ENCODE measurements around the gene TNMD. TPM values are rescaled to one million over a fixed set of nuclear protein-coding genes. Genes with fewer than 3 reads are reported as not detected.

TNMD gene
- total RNA-seq, 1 experiment from 2014 or later: not detected

DNA sequence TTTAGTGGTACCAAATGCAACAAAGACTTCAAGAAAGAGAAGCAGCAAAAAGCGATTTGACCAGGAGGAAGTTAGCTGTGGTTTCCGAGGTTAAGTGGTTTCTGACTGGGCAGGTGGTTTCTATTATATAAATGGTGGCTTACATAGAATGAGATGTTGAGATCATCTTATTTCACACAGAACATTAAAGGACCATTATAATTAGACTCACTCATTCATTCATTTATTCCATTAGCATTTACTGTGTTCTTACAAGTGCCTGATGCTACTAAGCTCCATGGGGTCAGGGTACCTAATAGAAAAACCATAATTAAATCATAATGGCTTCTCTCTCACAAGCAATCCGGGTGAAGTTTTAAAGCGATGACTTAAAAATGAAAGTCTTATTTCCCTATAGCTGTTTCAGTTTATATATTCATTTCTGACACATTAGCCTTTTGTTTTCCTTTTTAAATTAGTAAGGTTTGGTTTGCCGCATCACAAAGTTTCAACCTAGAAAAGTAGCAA is 41.3 kb downstream of the TNMD start:
- no TSS peak for BruUV-seq (replicated peaks)
- Histone ChIP-seq H3K4me1 (ENCODE audit: control insufficient read depth in 1 of 2, insufficient read depth in 2 of 2, low read length in 2 of 2) (no peaks in the 10 kb centered on the region), H3K4me3 (replicated peaks in 1 of 2; ENCODE audit: low read depth in 1 of 2, low read length in 2 of 2) (no peak overlapping the region), H3K4me2 (ENCODE audit: low read length) (no peak overlapping the region), H3K9me3 (ENCODE audit: control insufficient read depth in 1 of 2, insufficient read depth in 1 of 2, low read depth in 1 of 2, low read length in 2 of 2) (no peaks in the 10 kb centered on the region), H2AFZ (ENCODE audit: low read depth, low read length, poor library complexity, severe bottlenecking) (no peak overlapping the region), H4K20me1 (ENCODE audit: insufficient read depth) (no peaks in the 10 kb centered on the region), H3K27me3 (ENCODE audit: insufficient read depth, low read length) (no peaks in the 10 kb centered on the region), H3K27ac (ENCODE audit: low read depth, low read length) (no peak overlapping the region), H3K9ac (ENCODE audit: low read length) (no peak overlapping the region), H3K79me2 (ENCODE audit: insufficient read depth, low read length) (no peaks in the 10 kb centered on the region), H3K36me3 (ENCODE audit: control insufficient read depth in 1 of 2, insufficient read depth in 2 of 2, low read length in 2 of 2) (no peaks in the 10 kb centered on the region; a peak in 1 of 4 replicates), H3K9me2 (ENCODE audit: insufficient read depth) (no peaks in the 10 kb centered on the region)
- TF ChIP-seq, protein P1, sequence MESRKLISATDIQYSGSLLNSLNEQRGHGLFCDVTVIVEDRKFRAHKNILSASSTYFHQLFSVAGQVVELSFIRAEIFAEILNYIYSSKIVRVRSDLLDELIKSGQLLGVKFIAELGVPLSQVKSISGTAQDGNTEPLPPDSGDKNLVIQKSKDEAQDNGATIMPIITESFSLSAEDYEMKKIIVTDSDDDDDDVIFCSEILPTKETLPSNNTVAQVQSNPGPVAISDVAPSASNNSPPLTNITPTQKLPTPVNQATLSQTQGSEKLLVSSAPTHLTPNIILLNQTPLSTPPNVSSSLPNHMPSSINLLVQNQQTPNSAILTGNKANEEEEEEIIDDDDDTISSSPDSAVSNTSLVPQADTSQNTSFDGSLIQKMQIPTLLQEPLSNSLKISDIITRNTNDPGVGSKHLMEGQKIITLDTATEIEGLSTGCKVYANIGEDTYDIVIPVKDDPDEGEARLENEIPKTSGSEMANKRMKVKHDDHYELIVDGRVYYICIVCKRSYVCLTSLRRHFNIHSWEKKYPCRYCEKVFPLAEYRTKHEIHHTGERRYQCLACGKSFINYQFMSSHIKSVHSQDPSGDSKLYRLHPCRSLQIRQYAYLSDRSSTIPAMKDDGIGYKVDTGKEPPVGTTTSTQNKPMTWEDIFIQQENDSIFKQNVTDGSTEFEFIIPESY (IDR thresholded peaks at IDR 0.05; ENCODE audit: extremely low read depth, insufficient replicate concordance, low read length): no peak
- no peak for TF ChIP-seq ZNF274 (IDR thresholded peaks at IDR 0.05; ENCODE audit: low read depth, low read length)
- no peak for TF ChIP-seq SP1 (IDR thresholded peaks at IDR 0.05; ENCODE audit: low read depth)
- no peak for TF ChIP-seq YY1 (IDR thresholded peaks at IDR 0.05; ENCODE audit: extremely low read depth, insufficient replicate concordance, low read depth, low read length)
- TF ChIP-seq SIN3A (IDR thresholded peaks at IDR 0.05; ENCODE audit: low read depth): no peak
- no peak for TF ChIP-seq POLR2A (IDR thresholded peaks at IDR 0.05; ENCODE audit: borderline replicate concordance, extremely low read depth, insufficient read depth, insufficient read length)
- TF ChIP-seq EGR1 (IDR thresholded peaks at IDR 0.05; ENCODE audit: low read depth): no peak
- TF ChIP-seq POLR2AphosphoS5 (IDR thresholded peaks at IDR 0.05; ENCODE audit: low read depth, low read length): no peak
- no peak for TF ChIP-seq FOSL1 (IDR thresholded peaks at IDR 0.05; ENCODE audit: low read depth)
- no peak for DNase-seq (ENCODE audit: low read depth, low spot score)
- CTCF ChIA-PET: interaction anchor here (2.2 kb wide), 1 partner anchor 11 kb away, joined by 11 read pairs; the partner anchor contains the start of gene TSPAN6
- intact Hi-C loops (cut with micrococcal nuclease): no loop called here
- ATAC-seq: no peak
- POLR2A ChIA-PET: no interaction called here
- RAD21 ChIA-PET (ENCODE audit: low non-redundant PET in 1 of 2, low total read pairs in 2 of 2, uncharacterized antibody in 2 of 2, unreplicated experiment in 2 of 2): no interaction called here
